Mesenchymal stem cell (in vitro differentiated cells and primary cell): Measurements from ENCODE around the gene ZNF296.

ENCODE experiments used
- DNase-seq: peaks from one replicate; pipeline ENCODE4 v3.0.0-alpha.2; 2013
- H2AFZ ChIP-seq: one replicate; pipeline ENCODE4 v1.6.1; 2013; ENCODE audit warnings: low read depth, mild to moderate bottlenecking, control low read depth, inconsistent platforms, low read length, moderate library complexity
- H2AK5ac ChIP-seq: 2 replicates; pipeline ENCODE4 v1.6.1; 2013; ENCODE audit warnings: low read length, moderate library complexity, mild to moderate bottlenecking, inconsistent platforms; ENCODE audit not compliant: severe bottlenecking
- H2BK120ac ChIP-seq: one replicate; pipeline ENCODE4 v1.6.1; 2013; ENCODE audit warnings: low read depth, mild to moderate bottlenecking, inconsistent platforms, low read length, moderate library complexity
- H2BK12ac ChIP-seq, 2 experiments: one replicate each; pipeline ENCODE4 v1.6.1; 2013; ENCODE audit warnings: inconsistent platforms in 2 of 2, low read length in 2 of 2, mild to moderate bottlenecking in 2 of 2, moderate library complexity in 2 of 2, control low read depth in 1 of 2
- H2BK15ac ChIP-seq: one replicate; pipeline ENCODE4 v1.6.1; 2013; ENCODE audit warnings: mild to moderate bottlenecking, low read depth, inconsistent platforms; ENCODE audit not compliant: poor library complexity, severe bottlenecking
- H2BK5ac ChIP-seq: 2 replicates; pipeline ENCODE4 v1.6.1; 2013; ENCODE audit warnings: low read depth, mild to moderate bottlenecking, low read length, control low read depth, inconsistent platforms; ENCODE audit not compliant: poor library complexity, severe bottlenecking
- H3K14ac ChIP-seq, 2 experiments: one replicate each; pipeline ENCODE4 v1.6.1; 2013; ENCODE audit warnings: inconsistent platforms in 2 of 2, low read length in 2 of 2, control low read depth in 1 of 2, mild to moderate bottlenecking in 1 of 2, moderate library complexity in 1 of 2
- H3K18ac ChIP-seq, 2 experiments: one replicate each; pipeline ENCODE4 v1.6.1; 2013; ENCODE audit warnings: inconsistent platforms in 2 of 2, low read length in 2 of 2, control low read depth in 1 of 2, low read depth in 1 of 2, mild to moderate bottlenecking in 1 of 2
- H3K23ac ChIP-seq, 2 experiments: one replicate each; pipeline ENCODE4 v1.6.1; 2013; ENCODE audit warnings: inconsistent platforms in 2 of 2, low read length in 2 of 2, mild to moderate bottlenecking in 2 of 2, moderate library complexity in 2 of 2, control low read depth in 1 of 2
- H3K27ac ChIP-seq: 2 replicates; pipeline ENCODE4 v1.5.1; 2013; ENCODE audit warnings: mild to moderate bottlenecking, moderate library complexity, low read length, control low read depth, inconsistent platforms; ENCODE audit not compliant: poor library complexity, severe bottlenecking
- H3K27me3 ChIP-seq, 2 experiments: 2 replicates each; pipeline versions ENCODE4 v1.6.1 to v1.7.0; 2013; ENCODE audit warnings: low read length in 2 of 2, mild to moderate bottlenecking in 2 of 2, moderate library complexity in 2 of 2, control low read depth in 1 of 2, inconsistent platforms in 1 of 2; ENCODE audit not compliant: control insufficient read depth in 1 of 2, insufficient read depth in 1 of 2
- H3K36me3 ChIP-seq, 2 experiments: 2 replicates each; pipeline versions ENCODE4 v1.6.1 to v1.7.0; 2013; ENCODE audit warnings: low read length in 2 of 2, control low read depth in 1 of 2, inconsistent platforms in 1 of 2, low read depth in 1 of 2, mild to moderate bottlenecking in 1 of 2; ENCODE audit not compliant: insufficient read depth in 2 of 2, control insufficient read depth in 1 of 2
- H3K4ac ChIP-seq, 2 experiments: one replicate each; pipeline ENCODE4 v1.6.1; 2013; ENCODE audit warnings: inconsistent platforms in 2 of 2, low read length in 2 of 2, mild to moderate bottlenecking in 2 of 2, moderate library complexity in 2 of 2, control low read depth in 1 of 2, low read depth in 1 of 2
- H3K4me1 ChIP-seq: 2 replicates; pipeline ENCODE4 v1.6.1; 2013; ENCODE audit warnings: low read depth, low read length, control low read depth; ENCODE audit not compliant: control insufficient read depth, insufficient read depth
- H3K4me2 ChIP-seq: 2 replicates; pipeline ENCODE4 v1.6.1; 2013; ENCODE audit warnings: low read length, mild to moderate bottlenecking, inconsistent platforms; ENCODE audit not compliant: poor library complexity, severe bottlenecking
- H3K4me3 ChIP-seq, 2 experiments: 2 replicates each; pipeline versions ENCODE4 v1.5.1 to v1.7.0; 2013; ENCODE audit warnings: low read length in 2 of 2, mild to moderate bottlenecking in 2 of 2, control low read depth in 1 of 2, low read depth in 1 of 2; ENCODE audit not compliant: insufficient read depth in 1 of 2
- H3K79me1 ChIP-seq: replicated peaks from 2 replicates; pipeline ENCODE4 v1.6.1; 2013; ENCODE audit warnings: mild to moderate bottlenecking, control low read depth, low read length, inconsistent platforms; ENCODE audit not compliant: poor library complexity, severe bottlenecking
- H3K9ac ChIP-seq: 2 replicates; pipeline ENCODE4 v1.7.0; 2013; ENCODE audit warnings: mild to moderate bottlenecking, low read length, moderate library complexity
- H3K9me3 ChIP-seq: 2 replicates; pipeline ENCODE4 v1.7.0; 2013; ENCODE audit warnings: mild to moderate bottlenecking, low read length; ENCODE audit not compliant: control insufficient read depth
- H4K8ac ChIP-seq: one replicate; pipeline ENCODE4 v1.6.1; 2013; ENCODE audit warnings: inconsistent platforms, mild to moderate bottlenecking, low read length, moderate library complexity
- H4K91ac ChIP-seq: one replicate; pipeline ENCODE4 v1.6.1; 2013; ENCODE audit warnings: mild to moderate bottlenecking, low read length, inconsistent platforms
- WGBS: methylation state at CpG from one replicate; pipeline ENCODE4 v1.1.7; 2013; ENCODE audit warnings: mixed read lengths; 5-methylcytosine and 5-hydroxymethylcytosine counted together

Gene ZNF296

DNA sequence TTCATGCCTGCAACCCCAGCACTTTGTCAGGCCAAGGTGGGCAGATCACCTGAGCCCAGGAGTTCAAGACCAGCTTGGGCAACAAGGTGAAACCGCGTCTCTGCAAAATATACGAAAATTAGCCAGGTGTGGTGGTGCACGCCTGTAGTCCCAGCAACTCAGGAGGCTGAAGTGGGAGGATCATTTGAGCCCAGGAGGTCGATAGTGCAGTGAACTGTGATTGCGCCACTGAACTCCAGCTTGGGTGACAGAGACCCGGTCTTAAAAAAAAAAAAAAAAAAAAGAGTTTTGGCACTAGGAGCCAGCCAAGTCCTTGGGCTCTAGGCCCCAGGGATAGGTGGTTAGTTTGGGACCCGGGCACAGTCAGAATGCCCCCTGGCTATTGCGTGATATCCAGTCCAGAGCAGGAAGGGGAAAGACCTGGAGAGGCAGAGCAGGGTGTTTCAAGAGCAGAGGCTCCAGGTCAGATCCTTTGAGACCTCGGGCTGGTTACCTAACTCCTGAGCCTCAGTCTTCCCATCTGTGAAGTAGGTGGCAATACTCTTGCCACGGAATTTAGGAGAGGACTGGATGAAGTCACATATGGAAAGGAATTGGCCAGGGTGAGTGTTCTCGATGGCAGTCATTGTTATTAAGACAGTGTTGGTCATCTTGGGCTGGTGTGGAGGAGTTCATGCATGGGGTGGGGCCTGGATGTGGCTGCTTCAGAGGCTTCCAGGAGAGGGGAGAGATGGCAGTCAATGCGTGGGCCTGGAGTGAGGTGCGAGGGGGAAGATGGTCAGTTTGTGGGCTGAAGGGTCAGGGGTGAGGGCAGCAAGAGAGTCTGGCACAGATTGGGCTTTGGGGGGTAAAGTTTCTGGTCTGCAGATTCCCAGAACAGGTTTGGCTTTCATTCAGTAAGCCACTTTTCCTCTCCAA lies 19.5 kb upstream of the ZNF296 start:
- Histone ChIP-seq H3K4me2 (no peak overlapping the region), H2BK12ac (peak overlapping the region in 1 of 2 experiments; percentile 42), H4K8ac (no peak overlapping the region), H4K91ac (no peak overlapping the region), H3K4me3 (peak overlapping the region in 1 of 2 experiments; percentile 98), H2AK5ac (peak overlapping the region; percentile 38), H3K18ac (no peak overlapping the region), H2BK5ac (no peak overlapping the region), H3K79me1 (peaks cover 2% of the 10 kb centered on the region), H2AFZ (no peak overlapping the region), H3K9me3 (no peaks in the 10 kb centered on the region), H3K4me1 (peaks cover 55% of the 10 kb centered on the region), H3K4ac (peak overlapping the region in 1 of 2 experiments; percentile 45), H3K36me3 (peaks cover 4 to 9% of the 10 kb centered on the region in 2 experiments), H2BK15ac (no peak overlapping the region), H3K27me3 (no peaks in the 10 kb centered on the region), H3K27ac (no peak overlapping the region), H3K9ac (peak overlapping the region; percentile 20), H2BK120ac (no peak overlapping the region), H3K14ac (peak overlapping the region in 1 of 2 experiments; percentile 64), H3K23ac (no peak overlapping the region)
- DNase-seq: no peak
- WGBS: 92% methylated on average over 14 of the region's 14 CpGs

DNA sequence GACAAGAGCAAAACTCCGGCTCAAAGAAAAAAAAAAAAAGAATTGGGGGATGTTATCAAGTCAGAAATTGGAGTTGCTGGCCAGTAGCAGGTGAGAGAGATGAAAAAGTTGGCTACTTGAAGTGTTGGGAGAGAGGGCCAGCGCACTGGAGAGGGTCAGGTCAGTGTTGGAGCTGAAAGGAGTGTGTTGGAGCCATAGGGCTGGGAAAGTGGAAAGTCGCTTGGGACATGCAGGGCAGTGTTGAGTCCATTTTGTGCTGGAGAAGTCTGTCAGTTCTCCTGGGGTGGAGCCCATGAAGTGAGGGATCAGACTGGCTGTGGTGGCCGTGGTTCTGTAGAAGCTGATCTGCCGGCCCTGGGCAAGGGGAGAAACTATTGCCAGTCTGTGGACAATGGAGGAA lies 18.4 kb upstream of the ZNF296 start:
- no peak overlapping the region for H3K14ac ChIP-seq
- H2AFZ ChIP-seq: no peak overlapping the region
- no peak overlapping the region for H2BK5ac ChIP-seq
- peak overlapping the region in 1 of 2 experiments; percentile 98 for H3K4me3 ChIP-seq
- H2BK15ac ChIP-seq: no peak overlapping the region
- peak overlapping the region in 1 of 2 experiments; percentile 71 for H2BK12ac ChIP-seq
- H3K4me2 ChIP-seq: peak overlapping the region; percentile 12
- H3K18ac ChIP-seq: no peak overlapping the region
- no peak overlapping the region for H2AK5ac ChIP-seq
- no peak overlapping the region for H4K91ac ChIP-seq
- H3K9me3 ChIP-seq: no peaks in the 10 kb centered on the region
- H3K4ac ChIP-seq: no peak overlapping the region
- no peaks in the 10 kb centered on the region for H3K27me3 ChIP-seq
- H2BK120ac ChIP-seq: no peak overlapping the region
- H4K8ac ChIP-seq: no peak overlapping the region
- H3K23ac ChIP-seq: no peak overlapping the region
- WGBS: 96% methylated on average over 5 of the region's 5 CpGs
- peaks cover 47% of the 10 kb centered on the region for H3K4me1 ChIP-seq
- peak overlapping the region; percentile 99 for H3K9ac ChIP-seq
- peaks cover 15 to 20% of the 10 kb centered on the region in 2 experiments for H3K36me3 ChIP-seq
- no peak for DNase-seq
- H3K79me1 ChIP-seq: peaks cover 6% of the 10 kb centered on the region
- H3K27ac ChIP-seq: no peak overlapping the region

DNA sequence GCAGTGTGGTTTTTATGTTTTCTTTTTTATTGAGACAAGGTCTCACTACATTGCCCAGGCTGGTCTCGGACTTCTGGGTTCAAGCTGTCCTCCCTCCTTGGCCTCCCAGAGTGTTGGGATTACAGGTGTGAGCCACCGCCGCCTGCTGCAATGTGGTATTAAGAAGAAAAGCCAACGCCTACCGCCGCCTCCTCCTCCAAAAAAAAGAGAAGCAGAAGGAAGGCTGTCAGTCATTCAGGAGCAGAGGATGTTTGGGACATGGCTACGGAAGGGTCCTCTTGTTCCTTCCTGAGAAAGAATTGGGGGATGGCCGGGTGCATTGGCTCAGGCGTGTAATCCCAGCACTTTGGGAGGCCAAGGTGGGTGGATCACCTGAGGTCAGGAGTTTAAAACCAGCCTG lies 17.9 kb upstream of the ZNF296 start:
- peak overlapping the region in 1 of 2 experiments; percentile 38 for H2BK12ac ChIP-seq
- H3K4me2 ChIP-seq: peak overlapping the region; percentile 79
- H2AFZ ChIP-seq: no peak overlapping the region
- no peak overlapping the region for H2BK15ac ChIP-seq
- H3K4me3 ChIP-seq: peak overlapping the region; percentile 24 to 98
- 84% methylated on average over 9 of the region's 9 CpGs for WGBS
- peaks cover 6% of the 10 kb centered on the region for H3K79me1 ChIP-seq
- H3K27me3 ChIP-seq: no peaks in the 10 kb centered on the region
- no peaks in the 10 kb centered on the region for H3K9me3 ChIP-seq
- no peak overlapping the region for H3K14ac ChIP-seq
- no peak for DNase-seq
- H4K91ac ChIP-seq: no peak overlapping the region
- no peak overlapping the region for H3K4ac ChIP-seq
- no peak overlapping the region for H2BK5ac ChIP-seq
- H3K23ac ChIP-seq: no peak overlapping the region
- peaks cover 15 to 21% of the 10 kb centered on the region in 2 experiments for H3K36me3 ChIP-seq
- no peak overlapping the region for H3K27ac ChIP-seq
- H2AK5ac ChIP-seq: no peak overlapping the region
- peaks cover 42% of the 10 kb centered on the region for H3K4me1 ChIP-seq
- H3K9ac ChIP-seq: peak overlapping the region; percentile 99
- H2BK120ac ChIP-seq: no peak overlapping the region
- H4K8ac ChIP-seq: peak overlapping the region; percentile 19
- H3K18ac ChIP-seq: no peak overlapping the region
